ENCODE data around the gene NUDT6.
A peak's percentile ranks its signal among the peaks of the same experiment; 100 is the strongest.

The NUDT6 gene

DNA sequence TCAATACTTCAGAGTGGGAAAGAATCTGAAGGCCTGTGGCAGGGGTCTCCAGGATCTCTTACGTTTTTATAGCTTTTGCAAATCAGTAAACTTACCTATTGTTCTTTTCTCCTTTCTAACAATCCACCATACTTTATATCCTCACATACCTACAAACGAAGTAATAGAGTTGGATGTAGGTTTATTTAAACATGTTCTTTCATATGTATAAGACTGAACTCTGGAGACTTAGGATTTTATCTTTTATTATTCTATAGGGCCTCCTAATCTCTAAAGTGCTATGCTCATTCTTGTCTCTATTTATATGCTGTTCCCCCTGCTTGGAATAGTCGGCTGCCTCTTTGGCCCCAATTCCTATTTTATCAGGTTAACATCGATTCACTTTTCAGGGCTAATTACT, 43.8 kb upstream of the NUDT6 start:
- ATAC-seq = no peak

DNA sequence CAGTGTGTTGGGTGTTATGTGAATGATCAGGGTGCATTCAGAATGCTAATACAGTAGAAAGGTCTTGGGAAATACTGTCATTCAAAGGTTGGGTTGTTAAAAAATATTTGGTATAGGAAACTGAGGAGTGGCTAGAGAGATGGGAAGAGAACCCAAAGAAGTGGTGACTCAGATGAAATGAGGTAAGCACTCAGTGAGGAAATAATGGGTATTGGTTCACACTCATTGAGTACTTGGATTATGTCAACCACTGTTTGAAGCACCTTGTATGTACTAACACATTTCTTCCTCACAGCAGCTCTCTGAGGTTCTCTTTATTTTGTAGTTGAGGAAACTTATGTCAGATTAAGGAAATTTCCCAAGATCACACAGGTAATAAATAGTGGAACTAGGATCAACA, 40.8 kb upstream of the NUDT6 start:
- TF ChIP-seq CSDC2 (CRISPR knock-in tag; IDR thresholded peaks at IDR 0.05) = no peak
- no peak for TF ChIP-seq ARNTL (CRISPR knock-in tag; IDR thresholded peaks at IDR 0.05; ENCODE audit: borderline replicate concordance, low read depth)
- no peak for TF ChIP-seq OSR1 (CRISPR knock-in tag; IDR thresholded peaks at IDR 0.05)
- no peak for TF ChIP-seq TCF4 (CRISPR knock-in tag; IDR thresholded peaks at IDR 0.05; ENCODE audit: borderline replicate concordance)
- TF ChIP-seq ZNF565 (CRISPR knock-in tag; conservative IDR thresholded peaks at IDR 0.05; ENCODE audit: low read depth) = no peak
- TF ChIP-seq ZFP30 (CRISPR knock-in tag; IDR thresholded peaks at IDR 0.05) = no peak
- TF ChIP-seq, protein P1, sequence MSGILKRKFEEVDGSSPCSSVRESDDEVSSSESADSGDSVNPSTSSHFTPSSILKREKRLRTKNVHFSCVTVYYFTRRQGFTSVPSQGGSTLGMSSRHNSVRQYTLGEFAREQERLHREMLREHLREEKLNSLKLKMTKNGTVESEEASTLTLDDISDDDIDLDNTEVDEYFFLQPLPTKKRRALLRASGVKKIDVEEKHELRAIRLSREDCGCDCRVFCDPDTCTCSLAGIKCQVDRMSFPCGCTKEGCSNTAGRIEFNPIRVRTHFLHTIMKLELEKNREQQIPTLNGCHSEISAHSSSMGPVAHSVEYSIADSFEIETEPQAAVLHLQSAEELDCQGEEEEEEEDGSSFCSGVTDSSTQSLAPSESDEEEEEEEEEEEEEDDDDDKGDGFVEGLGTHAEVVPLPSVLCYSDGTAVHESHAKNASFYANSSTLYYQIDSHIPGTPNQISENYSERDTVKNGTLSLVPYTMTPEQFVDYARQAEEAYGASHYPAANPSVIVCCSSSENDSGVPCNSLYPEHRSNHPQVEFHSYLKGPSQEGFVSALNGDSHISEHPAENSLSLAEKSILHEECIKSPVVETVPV (CRISPR knock-in tag; IDR thresholded peaks at IDR 0.05) = no peak
- TF ChIP-seq SNAI2 (CRISPR knock-in tag; IDR thresholded peaks at IDR 0.05) = no peak
- TF ChIP-seq, protein P2, sequence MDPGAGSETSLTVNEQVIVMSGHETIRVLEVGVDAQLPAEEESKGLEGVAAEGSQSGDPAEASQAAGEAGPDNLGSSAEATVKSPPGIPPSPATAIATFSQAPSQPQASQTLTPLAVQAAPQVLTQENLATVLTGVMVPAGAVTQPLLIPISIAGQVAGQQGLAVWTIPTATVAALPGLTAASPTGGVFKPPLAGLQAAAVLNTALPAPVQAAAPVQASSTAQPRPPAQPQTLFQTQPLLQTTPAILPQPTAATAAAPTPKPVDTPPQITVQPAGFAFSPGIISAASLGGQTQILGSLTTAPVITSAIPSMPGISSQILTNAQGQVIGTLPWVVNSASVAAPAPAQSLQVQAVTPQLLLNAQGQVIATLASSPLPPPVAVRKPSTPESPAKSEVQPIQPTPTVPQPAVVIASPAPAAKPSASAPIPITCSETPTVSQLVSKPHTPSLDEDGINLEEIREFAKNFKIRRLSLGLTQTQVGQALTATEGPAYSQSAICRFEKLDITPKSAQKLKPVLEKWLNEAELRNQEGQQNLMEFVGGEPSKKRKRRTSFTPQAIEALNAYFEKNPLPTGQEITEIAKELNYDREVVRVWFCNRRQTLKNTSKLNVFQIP (CRISPR knock-in tag; IDR thresholded peaks at IDR 0.05; ENCODE audit: borderline replicate concordance, low read depth) = no peak
- no peak for ATAC-seq

More for the DNA sequence above, 43.8 kb upstream of the NUDT6 start:
- TF ChIP-seq SNAI2 (CRISPR knock-in tag; IDR thresholded peaks at IDR 0.05) (no peak), ESRRG (CRISPR knock-in tag; IDR thresholded peaks at IDR 0.05) (no peak), ISL1 (CRISPR knock-in tag; IDR thresholded peaks at IDR 0.05) (no peak), ZFP30 (CRISPR knock-in tag; IDR thresholded peaks at IDR 0.05) (no peak)
- TF ChIP-seq, protein P1 (CRISPR knock-in tag; IDR thresholded peaks at IDR 0.05) = no peak

DNA sequence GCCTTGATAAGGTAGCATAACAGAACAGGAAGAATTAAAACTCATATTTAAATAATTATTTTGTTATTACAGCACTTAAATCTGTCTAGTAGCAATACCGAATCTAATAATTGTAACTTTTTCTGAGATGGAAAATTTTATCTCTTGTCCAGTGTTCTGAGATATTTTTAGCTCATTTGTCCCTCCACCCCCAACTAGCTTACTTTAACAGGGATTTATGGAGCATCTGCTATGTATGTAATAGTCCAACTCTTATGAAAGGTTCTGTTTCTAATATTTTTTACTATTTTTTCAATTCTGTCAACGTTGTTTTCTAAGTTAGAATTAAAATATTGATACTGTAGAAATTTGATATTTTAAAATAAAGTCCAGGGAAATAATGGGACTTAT, 38.2 kb upstream of the NUDT6 start:
- no peak for TF ChIP-seq ISL1 (CRISPR knock-in tag; IDR thresholded peaks at IDR 0.05)
- TF ChIP-seq ESRRG (CRISPR knock-in tag; IDR thresholded peaks at IDR 0.05) = no peak
- TF ChIP-seq, protein P3, sequence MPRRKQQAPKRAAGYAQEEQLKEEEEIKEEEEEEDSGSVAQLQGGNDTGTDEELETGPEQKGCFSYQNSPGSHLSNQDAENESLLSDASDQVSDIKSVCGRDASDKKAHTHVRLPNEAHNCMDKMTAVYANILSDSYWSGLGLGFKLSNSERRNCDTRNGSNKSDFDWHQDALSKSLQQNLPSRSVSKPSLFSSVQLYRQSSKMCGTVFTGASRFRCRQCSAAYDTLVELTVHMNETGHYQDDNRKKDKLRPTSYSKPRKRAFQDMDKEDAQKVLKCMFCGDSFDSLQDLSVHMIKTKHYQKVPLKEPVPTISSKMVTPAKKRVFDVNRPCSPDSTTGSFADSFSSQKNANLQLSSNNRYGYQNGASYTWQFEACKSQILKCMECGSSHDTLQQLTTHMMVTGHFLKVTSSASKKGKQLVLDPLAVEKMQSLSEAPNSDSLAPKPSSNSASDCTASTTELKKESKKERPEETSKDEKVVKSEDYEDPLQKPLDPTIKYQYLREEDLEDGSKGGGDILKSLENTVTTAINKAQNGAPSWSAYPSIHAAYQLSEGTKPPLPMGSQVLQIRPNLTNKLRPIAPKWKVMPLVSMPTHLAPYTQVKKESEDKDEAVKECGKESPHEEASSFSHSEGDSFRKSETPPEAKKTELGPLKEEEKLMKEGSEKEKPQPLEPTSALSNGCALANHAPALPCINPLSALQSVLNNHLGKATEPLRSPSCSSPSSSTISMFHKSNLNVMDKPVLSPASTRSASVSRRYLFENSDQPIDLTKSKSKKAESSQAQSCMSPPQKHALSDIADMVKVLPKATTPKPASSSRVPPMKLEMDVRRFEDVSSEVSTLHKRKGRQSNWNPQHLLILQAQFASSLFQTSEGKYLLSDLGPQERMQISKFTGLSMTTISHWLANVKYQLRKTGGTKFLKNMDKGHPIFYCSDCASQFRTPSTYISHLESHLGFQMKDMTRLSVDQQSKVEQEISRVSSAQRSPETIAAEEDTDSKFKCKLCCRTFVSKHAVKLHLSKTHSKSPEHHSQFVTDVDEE (CRISPR knock-in tag; IDR thresholded peaks at IDR 0.05) = no peak
- TF ChIP-seq, protein P4, sequence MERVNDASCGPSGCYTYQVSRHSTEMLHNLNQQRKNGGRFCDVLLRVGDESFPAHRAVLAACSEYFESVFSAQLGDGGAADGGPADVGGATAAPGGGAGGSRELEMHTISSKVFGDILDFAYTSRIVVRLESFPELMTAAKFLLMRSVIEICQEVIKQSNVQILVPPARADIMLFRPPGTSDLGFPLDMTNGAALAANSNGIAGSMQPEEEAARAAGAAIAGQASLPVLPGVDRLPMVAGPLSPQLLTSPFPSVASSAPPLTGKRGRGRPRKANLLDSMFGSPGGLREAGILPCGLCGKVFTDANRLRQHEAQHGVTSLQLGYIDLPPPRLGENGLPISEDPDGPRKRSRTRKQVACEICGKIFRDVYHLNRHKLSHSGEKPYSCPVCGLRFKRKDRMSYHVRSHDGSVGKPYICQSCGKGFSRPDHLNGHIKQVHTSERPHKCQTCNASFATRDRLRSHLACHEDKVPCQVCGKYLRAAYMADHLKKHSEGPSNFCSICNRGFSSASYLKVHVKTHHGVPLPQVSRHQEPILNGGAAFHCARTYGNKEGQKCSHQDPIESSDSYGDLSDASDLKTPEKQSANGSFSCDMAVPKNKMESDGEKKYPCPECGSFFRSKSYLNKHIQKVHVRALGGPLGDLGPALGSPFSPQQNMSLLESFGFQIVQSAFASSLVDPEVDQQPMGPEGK (CRISPR knock-in tag; IDR thresholded peaks at IDR 0.05; ENCODE audit: borderline replicate concordance) = no peak
- no peak for TF ChIP-seq ZNF8 (CRISPR knock-in tag; IDR thresholded peaks at IDR 0.05)
- ATAC-seq = peak; percentile 34; the same call in 1 of the 3 replicates

DNA sequence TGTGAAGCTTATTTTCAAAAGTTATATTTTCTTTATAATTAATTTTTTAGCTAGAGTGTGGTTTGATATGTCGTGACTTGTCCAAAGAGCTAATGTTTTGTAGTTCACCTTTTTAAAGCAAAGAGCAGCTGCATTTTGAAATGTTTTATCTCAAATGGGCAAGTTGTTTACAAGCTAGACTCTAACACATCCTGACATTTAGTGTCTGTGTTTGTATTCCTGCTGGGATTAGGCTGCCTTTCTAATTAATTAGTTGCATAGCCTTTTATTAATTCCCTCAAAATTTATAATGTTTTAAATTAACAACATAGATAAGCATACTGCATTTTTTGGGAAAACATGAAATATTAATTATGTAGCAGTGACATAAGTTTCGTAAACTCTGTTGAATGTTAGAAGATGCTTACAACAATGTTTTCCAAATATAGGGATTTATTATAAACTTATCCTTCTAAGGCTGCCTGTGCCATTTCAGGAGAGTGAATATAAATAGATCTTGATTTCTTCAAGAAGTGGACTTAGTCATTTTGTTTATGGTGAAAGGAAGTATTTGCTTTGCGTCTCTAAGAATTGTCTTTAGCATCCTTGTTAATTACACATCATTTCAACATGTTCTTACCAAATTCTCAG, 37.7 kb upstream of the NUDT6 start:
- ATAC-seq = peak; percentile 44; the same call in 2 of the 3 replicates
- TF ChIP-seq RARB (CRISPR knock-in tag; IDR thresholded peaks at IDR 0.05) = no peak
- no peak for TF ChIP-seq ZFP30 (CRISPR knock-in tag; IDR thresholded peaks at IDR 0.05)
- no peak for TF ChIP-seq TCF4 (CRISPR knock-in tag; IDR thresholded peaks at IDR 0.05; ENCODE audit: borderline replicate concordance)
- TF ChIP-seq ZC3H10 (CRISPR knock-in tag; IDR thresholded peaks at IDR 0.05) = no peak
- TF ChIP-seq, protein P4 (CRISPR knock-in tag; IDR thresholded peaks at IDR 0.05; ENCODE audit: borderline replicate concordance) = no peak
- TF ChIP-seq, protein P1 (CRISPR knock-in tag; IDR thresholded peaks at IDR 0.05) = no peak

Measured in SK-N-SH treated with all-trans-retinoic acid at 6 μM for 48 hours (cell line).